ENCODE results near the gene RYR1.

RYR1 gene

DNA sequence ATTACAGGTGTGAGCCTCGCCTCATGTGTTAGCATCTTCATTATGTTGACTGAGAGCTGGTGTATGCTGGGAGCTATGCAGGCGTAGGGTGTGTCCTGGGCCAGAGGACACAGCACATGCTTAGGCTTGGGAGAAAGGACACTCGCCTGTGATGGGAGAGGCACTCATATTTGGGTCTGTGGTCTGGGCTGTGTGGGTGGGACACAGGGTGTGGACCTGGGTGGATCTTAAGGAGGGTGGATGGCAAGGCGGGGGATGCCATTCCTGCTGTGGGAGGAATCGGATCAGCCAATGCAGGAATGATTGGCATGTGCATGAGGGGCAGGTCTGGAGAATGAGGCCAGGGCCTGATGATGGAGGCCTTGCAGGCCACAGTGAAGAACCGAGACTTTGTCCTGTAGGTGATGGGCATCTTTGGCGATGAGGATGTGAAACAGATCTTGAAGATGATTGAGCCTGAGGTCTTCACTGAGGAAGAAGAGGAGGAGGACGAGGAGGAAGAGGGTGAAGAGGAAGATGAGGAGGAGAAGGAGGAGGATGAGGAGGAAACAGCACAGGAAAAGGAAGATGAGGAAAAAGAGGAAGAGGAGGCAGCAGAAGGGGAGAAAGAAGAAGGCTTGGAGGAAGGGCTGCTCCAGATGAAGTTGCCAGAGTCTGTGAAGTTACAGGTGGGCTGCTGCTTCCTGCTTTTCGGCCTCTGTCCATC, 55.4 kb downstream of the RYR1 start (continued):
- TF ChIP-seq, protein P1, sequence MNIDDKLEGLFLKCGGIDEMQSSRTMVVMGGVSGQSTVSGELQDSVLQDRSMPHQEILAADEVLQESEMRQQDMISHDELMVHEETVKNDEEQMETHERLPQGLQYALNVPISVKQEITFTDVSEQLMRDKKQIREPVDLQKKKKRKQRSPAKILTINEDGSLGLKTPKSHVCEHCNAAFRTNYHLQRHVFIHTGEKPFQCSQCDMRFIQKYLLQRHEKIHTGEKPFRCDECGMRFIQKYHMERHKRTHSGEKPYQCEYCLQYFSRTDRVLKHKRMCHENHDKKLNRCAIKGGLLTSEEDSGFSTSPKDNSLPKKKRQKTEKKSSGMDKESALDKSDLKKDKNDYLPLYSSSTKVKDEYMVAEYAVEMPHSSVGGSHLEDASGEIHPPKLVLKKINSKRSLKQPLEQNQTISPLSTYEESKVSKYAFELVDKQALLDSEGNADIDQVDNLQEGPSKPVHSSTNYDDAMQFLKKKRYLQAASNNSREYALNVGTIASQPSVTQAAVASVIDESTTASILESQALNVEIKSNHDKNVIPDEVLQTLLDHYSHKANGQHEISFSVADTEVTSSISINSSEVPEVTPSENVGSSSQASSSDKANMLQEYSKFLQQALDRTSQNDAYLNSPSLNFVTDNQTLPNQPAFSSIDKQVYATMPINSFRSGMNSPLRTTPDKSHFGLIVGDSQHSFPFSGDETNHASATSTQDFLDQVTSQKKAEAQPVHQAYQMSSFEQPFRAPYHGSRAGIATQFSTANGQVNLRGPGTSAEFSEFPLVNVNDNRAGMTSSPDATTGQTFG (tag by site-specific recombination; IDR thresholded peaks at IDR 0.05; ENCODE audit: borderline replicate concordance), result 0 out of 2 replicates have a peak, but pooled peaks have one; percentile 47
- TF ChIP-seq ZNF777 (tag by site-specific recombination; IDR thresholded peaks at IDR 0.05; ENCODE audit: borderline replicate concordance), result 0 out of 2 replicates have a peak, but pooled peaks have one; percentile 10
- TF ChIP-seq OSR2 (tag by site-specific recombination; IDR thresholded peaks at IDR 0.05), result no peak
- TF ChIP-seq ZNF24 (tag by site-specific recombination; IDR thresholded peaks at IDR 0.05), result no peak
- TF ChIP-seq, protein P2, sequence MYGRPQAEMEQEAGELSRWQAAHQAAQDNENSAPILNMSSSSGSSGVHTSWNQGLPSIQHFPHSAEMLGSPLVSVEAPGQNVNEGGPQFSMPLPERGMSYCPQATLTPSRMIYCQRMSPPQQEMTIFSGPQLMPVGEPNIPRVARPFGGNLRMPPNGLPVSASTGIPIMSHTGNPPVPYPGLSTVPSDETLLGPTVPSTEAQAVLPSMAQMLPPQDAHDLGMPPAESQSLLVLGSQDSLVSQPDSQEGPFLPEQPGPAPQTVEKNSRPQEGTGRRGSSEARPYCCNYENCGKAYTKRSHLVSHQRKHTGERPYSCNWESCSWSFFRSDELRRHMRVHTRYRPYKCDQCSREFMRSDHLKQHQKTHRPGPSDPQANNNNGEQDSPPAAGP (tag by site-specific recombination; IDR thresholded peaks at IDR 0.05), result no peak
- TF ChIP-seq ZNF23 (tag by site-specific recombination; IDR thresholded peaks at IDR 0.05; ENCODE audit: borderline replicate concordance), result no peak
- TF ChIP-seq KLF1 (tag by site-specific recombination; IDR thresholded peaks at IDR 0.05), result peak; percentile 100
- TF ChIP-seq KLF9 (tag by site-specific recombination; IDR thresholded peaks at IDR 0.05; ENCODE audit: low read depth), result 0 out of 2 replicates have a peak, but pooled peaks have one; percentile 13
- TF ChIP-seq ZBTB20 (tag by site-specific recombination; IDR thresholded peaks at IDR 0.05), result 0 out of 2 replicates have a peak, but pooled peaks have one; percentile 16
- TF ChIP-seq ZNF114 (tag by site-specific recombination; IDR thresholded peaks at IDR 0.05), result 0 out of 2 replicates have a peak, but pooled peaks have one; percentile 39

DNA sequence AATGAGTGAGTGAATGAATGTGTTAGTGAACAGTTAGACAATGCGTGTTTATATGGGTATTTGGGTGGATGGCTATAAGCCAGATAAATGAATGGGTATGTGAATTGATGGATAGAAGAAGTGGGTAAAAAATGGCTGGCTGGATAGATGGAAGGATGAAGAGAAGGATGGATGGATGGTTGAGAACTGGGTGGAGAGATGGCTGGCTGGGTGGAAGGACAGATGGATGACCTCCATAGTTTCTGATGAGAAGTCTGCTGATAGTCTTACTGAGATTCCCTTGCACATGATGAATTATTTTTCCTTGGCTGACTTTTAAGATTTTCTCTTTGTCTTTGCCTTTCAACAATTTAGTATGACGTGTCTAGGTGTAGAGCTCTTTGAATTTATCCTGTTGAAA, 57.4 kb downstream of the RYR1 start:
- H3K27ac ChIP-seq (ENCODE audit: extremely low read depth, low read depth, low read length), result no peak overlapping the region
- no peak overlapping the region for H3K4me3 ChIP-seq (ENCODE audit: low read depth, low read length)
- POLR2A ChIA-PET, result no interaction called here
- no peaks in the 10 kb centered on the region; a peak in 1 of 3 replicates for H3K36me3 ChIP-seq (ENCODE audit: control insufficient read depth in 2 of 2, insufficient read depth in 1 of 2, low read length in 2 of 2)
- TF ChIP-seq ZNF624 (tag by site-specific recombination; IDR thresholded peaks at IDR 0.05), result no peak
- peak; percentile 14 for TF ChIP-seq SETDB1 (IDR thresholded peaks at IDR 0.05; ENCODE audit: insufficient read length, low read length)
- TF ChIP-seq ZNF19 (tag by site-specific recombination; IDR thresholded peaks at IDR 0.05; ENCODE audit: low read depth), result no peak
- TF ChIP-seq ZNF530 (tag by site-specific recombination; IDR thresholded peaks at IDR 0.05; ENCODE audit: low read depth), result no peak
- TF ChIP-seq ZNF366 (tag by site-specific recombination; conservative IDR thresholded peaks at IDR 0.05), result peak; percentile 66
- 0 out of 2 replicates have a peak, but pooled peaks have one; percentile 19 for TF ChIP-seq ZNF248 (tag by site-specific recombination; IDR thresholded peaks at IDR 0.05)
- no peak for TF ChIP-seq ZNF138 (tag by site-specific recombination; IDR thresholded peaks at IDR 0.05; ENCODE audit: borderline replicate concordance)
- H3K9me3 ChIP-seq (ENCODE audit: control insufficient read depth, insufficient read depth, low read depth, low read length), result peaks cover 2% of the 10 kb centered on the region; the same call in 1 of the 2 replicates
- CTCF ChIA-PET, result no interaction called here
- no peaks in the 10 kb centered on the region for H3K4me1 ChIP-seq (ENCODE audit: control insufficient read depth, insufficient read depth, low read length)

DNA sequence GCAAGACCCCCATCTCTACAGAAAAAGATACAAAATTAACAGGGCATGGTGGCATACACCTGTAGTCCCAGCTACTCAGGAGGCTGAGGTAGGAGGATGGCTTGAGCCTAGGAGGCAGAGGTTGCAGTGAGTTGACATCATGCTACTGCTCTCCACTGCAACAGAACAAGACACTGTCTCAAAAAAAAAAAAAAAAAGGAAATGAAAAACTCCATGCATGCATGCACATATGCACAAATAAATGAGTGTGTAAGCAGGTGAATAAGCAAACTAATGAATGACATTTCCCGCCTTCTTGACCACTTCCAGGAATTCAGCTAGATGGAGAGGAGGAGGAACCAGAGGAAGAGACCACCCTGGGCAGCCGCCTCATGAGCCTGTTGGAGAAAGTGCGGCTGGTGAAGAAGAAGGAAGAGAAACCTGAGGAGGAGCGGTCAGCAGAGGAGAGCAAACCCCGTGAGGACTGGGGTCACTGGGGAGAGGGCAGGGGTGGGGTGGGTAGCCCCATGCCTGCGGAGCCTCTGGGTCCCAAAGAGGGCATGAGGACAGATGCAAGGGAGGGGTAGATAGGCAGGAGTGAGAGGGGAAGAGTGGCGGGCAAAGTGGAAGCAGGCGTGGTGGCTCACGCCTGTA, 58.8 kb downstream of the RYR1 start:
- CTCF ChIA-PET, result interaction anchor here (0.6 to 1.4 kb wide), 5 partner anchors 13 to 434 kb away, joined by 3 to 7 read pairs (median 3); no protein-coding TSS in a partner anchor
- TF ChIP-seq ZNF341 (tag by site-specific recombination; IDR thresholded peaks at IDR 0.05; ENCODE audit: low read depth), result no peak
- no peak for TF ChIP-seq IKZF3 (tag by site-specific recombination; IDR thresholded peaks at IDR 0.05)
- TF ChIP-seq KLF9 (tag by site-specific recombination; IDR thresholded peaks at IDR 0.05; ENCODE audit: low read depth), result no peak
- no peak for TF ChIP-seq ZNF830 (tag by site-specific recombination; IDR thresholded peaks at IDR 0.05; ENCODE audit: low read depth)
- no peak for TF ChIP-seq ZNF2 (tag by site-specific recombination; IDR thresholded peaks at IDR 0.05)
- H3K9me3 ChIP-seq (ENCODE audit: control insufficient read depth, insufficient read depth, low read depth, low read length), result no peaks in the 10 kb centered on the region
- H3K36me3 ChIP-seq (ENCODE audit: control insufficient read depth in 2 of 2, insufficient read depth in 1 of 2, low read length in 2 of 2), result no peaks in the 10 kb centered on the region
- H3K4me3 ChIP-seq (ENCODE audit: low read depth, low read length), result no peak overlapping the region
- no peaks in the 10 kb centered on the region for H3K4me1 ChIP-seq (ENCODE audit: control insufficient read depth, insufficient read depth, low read length)
- POLR2A ChIA-PET, result no interaction called here
- no peak overlapping the region for H3K27ac ChIP-seq (ENCODE audit: extremely low read depth, low read depth, low read length)

All from HEK293 (cell line).